Measurements from ENCODE around the gene RBM42. TPM values are rescaled to one million over a fixed set of nuclear protein-coding genes. Genes with fewer than 3 reads are reported as not detected.

Gene RBM42
- total RNA-seq, 1 donor = 43.0 TPM

- no peak for TF ChIP-seq CTCF (IDR thresholded peaks at IDR 0.05; ENCODE audit: insufficient read depth, low read length)
- no peak overlapping the region for H3K4me3 ChIP-seq (ENCODE audit: low read depth, low read length)
- no peak for DNase-seq (ENCODE audit: low read depth)
Observed at GRCh38 chr19:35665157-35665556, 36.3 kb downstream of the RBM42 start.

GRCh38 chr19:35665604-35666003 lies 36.8 kb downstream of the RBM42 start:
- TF ChIP-seq CTCF (IDR thresholded peaks at IDR 0.05; ENCODE audit: insufficient read depth, low read length) = no peak
- no peak for DNase-seq (ENCODE audit: low read depth)
- no peak overlapping the region for H3K4me3 ChIP-seq (ENCODE audit: low read depth, low read length)

- no peak within 1 kb of the TSS for H3K4me3 ChIP-seq (ENCODE audit: low read depth, low read length)
- TF ChIP-seq CTCF (IDR thresholded peaks at IDR 0.05; ENCODE audit: insufficient read depth, low read length) = no peak
- no peak for DNase-seq (ENCODE audit: low read depth)
Observed at GRCh38 chr19:35666251-35666913, 37.5 kb downstream of the RBM42 start, which contains the start of gene UPK1A. Gene UPK1A (plus strand): TSS chr19:35666517. CDS start chr19:35666813, 296 bp downstream.

DNA sequence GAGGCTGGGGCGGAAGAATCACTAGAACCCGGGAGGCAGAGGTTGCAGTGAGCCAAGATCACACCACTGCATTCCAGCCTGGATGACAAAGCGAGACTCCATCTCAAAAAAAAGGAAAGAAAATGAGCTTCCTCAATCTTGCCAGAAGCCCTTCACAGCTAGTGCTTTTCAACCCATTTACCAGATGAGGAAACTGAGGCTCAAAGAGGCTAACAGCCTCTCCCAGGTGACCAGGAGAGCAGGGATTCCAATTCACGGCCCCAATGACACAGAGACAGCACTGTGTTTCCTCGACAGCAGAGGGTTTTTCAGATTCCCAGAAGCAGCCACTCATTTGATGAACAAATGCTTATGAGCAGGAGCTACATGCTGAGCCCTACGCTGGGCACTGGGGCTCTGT lies 40.7 kb downstream of the RBM42 start:
- DNase-seq (ENCODE audit: low read depth) = no peak
- no peak for TF ChIP-seq CTCF (IDR thresholded peaks at IDR 0.05; ENCODE audit: insufficient read depth, low read length)
- no peak overlapping the region for H3K4me3 ChIP-seq (ENCODE audit: low read depth, low read length)

DNA sequence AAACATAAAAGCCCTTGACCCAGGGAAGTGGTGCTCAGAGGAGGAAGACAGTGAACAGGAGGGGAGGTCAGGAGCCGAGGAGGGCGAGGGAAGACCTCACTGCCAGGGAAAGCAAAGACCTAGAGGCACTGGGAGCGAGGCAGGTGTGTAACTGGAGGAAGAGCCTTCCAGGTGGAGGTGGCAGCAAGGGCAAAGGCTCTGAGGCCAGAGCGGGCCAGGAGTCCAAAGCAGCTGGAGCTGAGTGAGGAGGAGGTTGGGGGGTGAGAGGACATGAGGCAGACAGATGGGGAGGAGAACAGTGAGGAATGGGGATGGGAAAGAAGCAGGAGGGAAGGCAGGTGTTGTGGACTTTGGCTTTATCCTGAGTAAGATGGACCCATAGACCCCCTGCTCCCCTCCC lies 41.1 kb downstream of the RBM42 start:
- TF ChIP-seq CTCF (IDR thresholded peaks at IDR 0.05; ENCODE audit: insufficient read depth, low read length) = no peak
- no peak overlapping the region for H3K4me3 ChIP-seq (ENCODE audit: low read depth, low read length)
- no peak for DNase-seq (ENCODE audit: low read depth)

- no peak overlapping the region for H3K4me3 ChIP-seq (ENCODE audit: low read depth, low read length)
- no peak for DNase-seq (ENCODE audit: low read depth)
- TF ChIP-seq CTCF (IDR thresholded peaks at IDR 0.05; ENCODE audit: insufficient read depth, low read length) = no peak
Observed at GRCh38 chr19:35670686-35671085, 41.9 kb downstream of the RBM42 start.

GRCh38 chr19:35671818-35672217 lies 43.0 kb downstream of the RBM42 start:
- no peak overlapping the region for H3K4me3 ChIP-seq (ENCODE audit: low read depth, low read length)
- DNase-seq (ENCODE audit: low read depth) = peak; percentile 47
- no peak for TF ChIP-seq CTCF (IDR thresholded peaks at IDR 0.05; ENCODE audit: insufficient read depth, low read length)

Measured in fibroblast of the aortic adventitia (primary cell).